ENCODE measurements around the gene LRRTM4. TPM values are rescaled to one million over a fixed set of nuclear protein-coding genes. Genes with fewer than 3 reads are reported as not detected.

LRRTM4 gene
- total RNA-seq, 1 donor from 2014 or later = 1.8 TPM

DNA sequence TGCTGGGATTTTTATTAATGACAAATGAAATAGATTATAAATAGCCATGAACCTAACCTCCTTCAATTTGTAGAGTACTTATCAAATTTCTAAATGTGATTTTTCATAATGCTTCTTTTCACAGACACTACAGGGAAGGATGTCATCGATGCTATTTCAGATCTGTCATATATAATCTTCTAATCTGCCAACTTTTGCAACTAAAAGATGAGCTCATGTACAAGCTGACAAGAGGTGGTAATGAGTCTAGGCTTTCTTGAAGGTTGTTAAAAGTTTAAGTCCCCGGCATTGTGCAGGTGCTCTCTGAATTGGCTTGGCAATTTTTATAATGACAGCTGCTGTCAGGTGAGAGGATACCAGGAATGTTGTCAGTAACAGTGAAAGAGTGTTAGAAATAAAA lies 320.4 kb downstream of the LRRTM4 start:
- Mint-ChIP-seq H3K4me3 (ENCODE audit: unreplicated experiment) (no peak overlapping the region), H3K27me3 (ENCODE audit: unreplicated experiment) (no peaks in the 10 kb centered on the region)

DNA sequence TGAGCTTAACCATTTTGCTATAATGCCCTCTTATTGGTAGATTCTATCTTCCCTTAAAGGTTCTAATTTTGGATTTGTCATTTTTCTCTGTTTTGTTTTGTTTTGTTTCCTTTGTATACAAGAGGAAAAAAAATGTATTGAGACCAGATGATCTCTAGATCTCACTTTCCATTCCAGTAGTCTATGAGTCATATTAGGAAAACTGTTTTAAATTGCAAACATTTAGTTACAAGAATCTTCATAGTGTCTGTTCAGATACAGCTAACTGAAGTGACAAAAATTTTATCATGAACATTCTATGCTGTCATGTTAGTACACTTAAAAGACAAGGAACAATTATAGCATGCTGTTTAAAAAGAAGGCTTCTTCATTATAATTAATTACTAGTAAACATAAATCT lies 322.8 kb downstream of the LRRTM4 start:
- Mint-ChIP-seq H3K27me3 (ENCODE audit: unreplicated experiment) (no peaks in the 10 kb centered on the region), H3K4me1 (ENCODE audit: unreplicated experiment) (no peaks in the 10 kb centered on the region), H3K9me3 (ENCODE audit: unreplicated experiment) (no peaks in the 10 kb centered on the region), H3K4me3 (ENCODE audit: unreplicated experiment) (no peak overlapping the region), H3K27ac (ENCODE audit: unreplicated experiment) (no peak overlapping the region), H3K36me3 (ENCODE audit: low read depth, unreplicated experiment) (no peaks in the 10 kb centered on the region)
- no peak for DNase-seq (ENCODE audit: low spot score)
- TF ChIP-seq, protein P1, sequence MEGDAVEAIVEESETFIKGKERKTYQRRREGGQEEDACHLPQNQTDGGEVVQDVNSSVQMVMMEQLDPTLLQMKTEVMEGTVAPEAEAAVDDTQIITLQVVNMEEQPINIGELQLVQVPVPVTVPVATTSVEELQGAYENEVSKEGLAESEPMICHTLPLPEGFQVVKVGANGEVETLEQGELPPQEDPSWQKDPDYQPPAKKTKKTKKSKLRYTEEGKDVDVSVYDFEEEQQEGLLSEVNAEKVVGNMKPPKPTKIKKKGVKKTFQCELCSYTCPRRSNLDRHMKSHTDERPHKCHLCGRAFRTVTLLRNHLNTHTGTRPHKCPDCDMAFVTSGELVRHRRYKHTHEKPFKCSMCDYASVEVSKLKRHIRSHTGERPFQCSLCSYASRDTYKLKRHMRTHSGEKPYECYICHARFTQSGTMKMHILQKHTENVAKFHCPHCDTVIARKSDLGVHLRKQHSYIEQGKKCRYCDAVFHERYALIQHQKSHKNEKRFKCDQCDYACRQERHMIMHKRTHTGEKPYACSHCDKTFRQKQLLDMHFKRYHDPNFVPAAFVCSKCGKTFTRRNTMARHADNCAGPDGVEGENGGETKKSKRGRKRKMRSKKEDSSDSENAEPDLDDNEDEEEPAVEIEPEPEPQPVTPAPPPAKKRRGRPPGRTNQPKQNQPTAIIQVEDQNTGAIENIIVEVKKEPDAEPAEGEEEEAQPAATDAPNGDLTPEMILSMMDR (IDR thresholded peaks at IDR 0.05; ENCODE audit: unreplicated experiment) = no peak

More for the DNA sequence above, 320.4 kb downstream of the LRRTM4 start:
- Mint-ChIP-seq H3K27ac (ENCODE audit: unreplicated experiment) (no peak overlapping the region), H3K9me3 (ENCODE audit: unreplicated experiment) (no peaks in the 10 kb centered on the region), H3K4me1 (ENCODE audit: unreplicated experiment) (no peaks in the 10 kb centered on the region), H3K36me3 (ENCODE audit: low read depth, unreplicated experiment) (no peaks in the 10 kb centered on the region)
- DNase-seq (ENCODE audit: low spot score) = no peak
- TF ChIP-seq, protein P1 (IDR thresholded peaks at IDR 0.05; ENCODE audit: unreplicated experiment) = no peak

DNA sequence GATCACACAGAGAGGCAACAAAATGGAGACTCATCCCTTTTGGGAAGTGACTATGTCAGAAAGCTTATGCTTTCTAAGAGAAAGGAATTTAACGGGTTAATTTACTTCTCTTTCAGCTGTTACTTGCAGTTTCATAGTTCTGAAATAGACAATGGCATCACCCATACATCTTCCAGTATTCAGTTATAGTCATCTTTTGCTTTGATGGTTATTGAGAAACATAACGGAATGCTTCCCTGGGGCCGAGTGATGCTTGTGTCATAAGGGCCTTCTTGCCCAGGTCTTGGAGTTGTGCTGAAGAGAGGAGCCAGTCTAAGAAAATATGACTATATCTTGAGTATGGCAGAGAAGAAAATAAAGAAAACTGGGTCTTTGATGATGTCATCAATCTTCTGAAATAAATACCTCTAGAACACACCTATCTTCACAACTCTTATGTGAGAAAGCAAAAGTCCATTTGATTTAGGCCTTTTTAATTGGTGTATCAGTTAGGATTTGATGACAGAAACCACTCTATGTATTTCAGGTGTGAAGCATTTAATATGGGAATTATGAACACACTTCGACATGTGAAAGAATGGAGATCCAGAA lies 328.2 kb downstream of the LRRTM4 start:
- H3K4me3 Mint-ChIP-seq (ENCODE audit: unreplicated experiment) = no peak overlapping the region
- no peaks in the 10 kb centered on the region for H3K9me3 Mint-ChIP-seq (ENCODE audit: unreplicated experiment)
- H3K4me1 Mint-ChIP-seq (ENCODE audit: unreplicated experiment) = no peaks in the 10 kb centered on the region
- no peaks in the 10 kb centered on the region for H3K27me3 Mint-ChIP-seq (ENCODE audit: unreplicated experiment)
- no peaks in the 10 kb centered on the region for H3K36me3 Mint-ChIP-seq (ENCODE audit: low read depth, unreplicated experiment)
- H3K27ac Mint-ChIP-seq (ENCODE audit: unreplicated experiment) = no peak overlapping the region
- TF ChIP-seq, protein P1 (IDR thresholded peaks at IDR 0.05; ENCODE audit: unreplicated experiment) = no peak
- no peak for DNase-seq (ENCODE audit: low spot score)

DNA sequence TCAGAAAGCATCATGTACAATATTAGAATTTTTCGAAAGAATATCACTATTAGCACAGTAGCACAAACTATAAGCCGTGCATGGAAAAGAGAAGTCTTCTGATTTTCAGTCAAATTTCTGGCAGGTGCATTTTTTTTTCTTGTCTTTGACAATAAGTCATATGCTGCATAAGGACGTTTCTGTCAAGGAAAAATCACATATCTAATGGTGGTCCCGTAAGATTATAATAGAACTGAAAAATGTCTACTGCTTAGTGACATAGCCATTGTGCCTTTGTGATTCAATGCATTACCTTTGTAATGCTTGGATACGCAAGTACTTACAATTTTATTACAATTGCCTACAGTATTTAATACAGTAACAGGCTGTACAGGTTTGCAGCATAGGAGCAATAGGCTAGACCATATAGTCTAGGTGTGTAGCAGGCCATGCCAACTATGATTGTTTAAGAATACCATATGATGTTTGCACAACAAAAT lies 329.3 kb downstream of the LRRTM4 start:
- Mint-ChIP-seq H3K9me3 (ENCODE audit: unreplicated experiment) (no peaks in the 10 kb centered on the region), H3K36me3 (ENCODE audit: low read depth, unreplicated experiment) (no peaks in the 10 kb centered on the region), H3K27me3 (ENCODE audit: unreplicated experiment) (no peaks in the 10 kb centered on the region), H3K4me1 (ENCODE audit: unreplicated experiment) (no peaks in the 10 kb centered on the region), H3K4me3 (ENCODE audit: unreplicated experiment) (no peak overlapping the region), H3K27ac (ENCODE audit: unreplicated experiment) (no peak overlapping the region)
- DNase-seq (ENCODE audit: low spot score) = no peak
- TF ChIP-seq, protein P1 (IDR thresholded peaks at IDR 0.05; ENCODE audit: unreplicated experiment) = no peak

DNA sequence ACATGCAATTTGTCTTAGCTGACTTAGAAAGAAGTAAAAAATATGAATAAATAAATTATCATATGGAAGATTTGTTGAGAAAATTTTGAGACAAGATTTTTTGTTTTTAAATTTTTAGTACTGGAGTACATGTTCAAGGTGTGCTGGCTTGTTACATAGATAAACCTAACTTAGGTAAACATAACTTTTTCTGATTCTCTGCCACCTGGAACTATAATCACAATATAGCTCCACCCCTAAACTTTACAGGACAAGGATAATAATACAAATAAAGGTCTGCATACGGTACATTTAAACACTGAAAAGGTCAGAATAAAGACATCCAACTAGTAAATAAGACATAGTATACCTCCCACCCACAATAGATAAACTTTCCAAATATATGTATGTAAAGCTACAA lies 330.5 kb downstream of the LRRTM4 start:
- DNase-seq (ENCODE audit: low spot score) = no peak
- no peaks in the 10 kb centered on the region for H3K36me3 Mint-ChIP-seq (ENCODE audit: low read depth, unreplicated experiment)
- H3K27me3 Mint-ChIP-seq (ENCODE audit: unreplicated experiment) = no peaks in the 10 kb centered on the region
- H3K4me3 Mint-ChIP-seq (ENCODE audit: unreplicated experiment) = no peak overlapping the region
- no peak overlapping the region for H3K27ac Mint-ChIP-seq (ENCODE audit: unreplicated experiment)
- H3K4me1 Mint-ChIP-seq (ENCODE audit: unreplicated experiment) = no peaks in the 10 kb centered on the region
- H3K9me3 Mint-ChIP-seq (ENCODE audit: unreplicated experiment) = no peaks in the 10 kb centered on the region
- TF ChIP-seq, protein P1 (IDR thresholded peaks at IDR 0.05; ENCODE audit: unreplicated experiment) = no peak
